Inflammatory macrophage (primary cell): ENCODE data around the gene WDTC1.
A peak's percentile ranks its signal among the peaks of the same experiment; 100 is the strongest.
"Not testable (repeated sequence)": the region's sequence is repeated elsewhere in the genome, so short reads cannot be mapped to it uniquely, and the experiment has no call there.

Experiments used
- DNase-seq, 2 donors: peaks; one replicate each; pipeline ENCODE4 v3.0.0-alpha.2; 2020 to 2022
- total RNA-seq, 18 experiments: gene quantifications; one replicate each; lab custom pipeline; 2026; ENCODE audit warnings: mixed read lengths in 6 of 18, inconsistent platforms in 2 of 18; lab: John Stamatoyannopoulos, UW

Gene WDTC1, protein sequence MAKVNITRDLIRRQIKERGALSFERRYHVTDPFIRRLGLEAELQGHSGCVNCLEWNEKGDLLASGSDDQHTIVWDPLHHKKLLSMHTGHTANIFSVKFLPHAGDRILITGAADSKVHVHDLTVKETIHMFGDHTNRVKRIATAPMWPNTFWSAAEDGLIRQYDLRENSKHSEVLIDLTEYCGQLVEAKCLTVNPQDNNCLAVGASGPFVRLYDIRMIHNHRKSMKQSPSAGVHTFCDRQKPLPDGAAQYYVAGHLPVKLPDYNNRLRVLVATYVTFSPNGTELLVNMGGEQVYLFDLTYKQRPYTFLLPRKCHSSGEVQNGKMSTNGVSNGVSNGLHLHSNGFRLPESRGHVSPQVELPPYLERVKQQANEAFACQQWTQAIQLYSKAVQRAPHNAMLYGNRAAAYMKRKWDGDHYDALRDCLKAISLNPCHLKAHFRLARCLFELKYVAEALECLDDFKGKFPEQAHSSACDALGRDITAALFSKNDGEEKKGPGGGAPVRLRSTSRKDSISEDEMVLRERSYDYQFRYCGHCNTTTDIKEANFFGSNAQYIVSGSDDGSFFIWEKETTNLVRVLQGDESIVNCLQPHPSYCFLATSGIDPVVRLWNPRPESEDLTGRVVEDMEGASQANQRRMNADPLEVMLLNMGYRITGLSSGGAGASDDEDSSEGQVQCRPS
- 13.9 to 49.5 (median 36.2) reads per million in 18 experiments for total RNA-seq

DNA sequence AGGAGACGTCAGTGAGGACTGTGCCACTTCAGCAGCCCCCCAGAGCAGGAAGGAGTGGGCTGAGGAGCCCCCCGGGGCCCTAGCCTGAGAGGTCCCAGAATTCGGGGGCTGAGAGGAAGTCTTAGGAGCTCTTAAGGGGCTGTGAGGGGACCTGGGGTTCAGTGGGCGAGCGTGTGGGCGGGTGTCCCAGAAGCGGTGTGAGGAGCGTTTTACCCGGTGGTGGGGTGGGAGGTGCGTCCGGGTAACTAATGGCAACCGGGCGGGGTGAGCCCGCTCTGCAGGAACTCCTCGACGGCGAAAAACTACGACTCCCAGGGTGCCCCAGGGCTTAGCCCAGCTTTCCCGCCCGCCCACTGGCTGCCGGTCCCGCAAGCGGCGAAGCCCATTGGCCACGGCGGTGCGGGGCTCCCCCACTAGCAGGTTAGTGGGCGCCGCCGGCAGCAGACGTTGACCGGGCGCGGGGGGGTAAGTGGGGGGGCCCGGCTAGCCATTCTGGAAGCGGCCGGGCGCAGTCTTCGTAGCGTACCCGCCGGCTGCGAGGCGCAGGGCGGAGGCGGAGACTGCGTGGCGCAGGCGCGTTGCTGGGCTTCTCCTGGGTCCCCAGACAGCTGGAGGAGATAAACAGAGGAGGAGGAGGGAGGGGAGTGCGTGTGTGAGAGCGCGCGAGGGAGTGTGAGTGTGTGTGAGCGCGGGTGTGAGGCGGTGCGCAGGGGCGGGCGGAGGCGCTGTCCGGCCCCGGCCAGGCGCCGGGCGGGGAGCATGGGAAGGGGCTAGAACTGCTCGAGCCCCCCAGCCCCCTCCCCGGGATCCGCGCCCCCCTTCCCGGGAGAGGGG, at the start of gene WDTC1:
Gene WDTC1 (plus strand): TSS at position 584 of the 834 bp plus-strand sequence. CDS start 26,423 bp downstream, outside the sequence.
- DNase-seq, result peak; percentile 97 to 98

DNA sequence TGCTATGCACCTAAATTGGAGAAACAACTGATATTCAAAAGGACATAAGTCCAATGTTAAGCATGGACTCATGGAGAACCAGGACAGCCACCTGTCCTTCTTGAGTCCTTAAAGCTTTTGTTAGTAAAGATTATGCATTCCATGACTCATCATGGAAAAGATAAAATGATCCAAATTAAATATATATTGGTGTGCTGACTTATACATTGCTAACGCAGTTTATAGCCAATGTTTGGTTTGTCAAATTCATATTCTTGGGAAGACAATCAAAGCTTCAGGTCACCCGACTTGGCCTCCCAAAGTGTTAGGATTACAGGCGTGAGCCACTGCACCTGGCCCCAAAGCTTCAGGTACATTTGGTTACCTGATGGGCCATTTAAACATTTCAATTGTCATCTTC, 49.8 kb upstream of the WDTC1 start:
- not testable (repeated sequence) for DNase-seq

DNA sequence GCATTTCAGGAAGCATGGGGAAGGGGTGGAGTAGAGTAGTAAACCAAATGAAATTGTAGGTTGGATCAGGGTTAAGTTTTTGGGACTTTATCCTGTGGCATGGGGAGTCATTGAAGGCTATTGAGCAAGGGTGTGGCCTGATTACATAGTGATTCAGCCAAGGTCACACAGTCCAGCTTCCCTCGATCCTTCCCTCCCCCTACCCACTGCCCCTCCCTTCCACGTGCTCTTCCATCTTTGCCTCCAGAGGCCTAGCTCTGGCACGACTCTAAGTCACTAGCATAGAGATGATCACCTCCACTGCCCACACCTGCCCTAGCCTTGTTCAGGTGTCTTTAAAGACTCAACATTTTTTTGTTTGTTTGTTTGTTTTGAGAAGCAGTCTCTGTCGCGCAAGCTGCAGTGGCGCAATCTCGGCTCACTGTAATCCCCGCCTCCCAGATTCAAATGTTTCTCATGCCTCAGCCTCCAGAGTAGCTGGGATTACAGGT, 42.3 kb upstream of the WDTC1 start:
- peak; percentile 66 to 67 for DNase-seq

DNA sequence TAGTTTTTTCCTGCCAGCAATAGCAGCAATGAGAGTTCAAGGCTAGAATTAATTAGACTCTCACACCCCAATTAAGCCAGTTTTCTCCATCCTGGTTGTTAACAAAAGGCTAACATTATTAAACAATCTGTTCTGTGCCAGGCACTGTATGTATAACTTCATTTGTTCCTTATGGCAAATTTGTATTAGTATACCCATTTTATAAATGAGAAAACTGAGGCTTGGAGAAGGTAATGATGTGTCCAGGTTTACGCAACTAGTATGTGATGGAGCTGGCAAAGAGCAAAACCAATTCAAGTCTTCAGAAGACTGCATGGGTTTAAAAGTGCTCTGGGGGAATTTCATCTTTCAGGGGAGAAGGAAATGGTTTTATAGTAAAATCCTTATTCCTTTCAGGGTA, 41.2 kb upstream of the WDTC1 start:
- no peak for DNase-seq

DNA sequence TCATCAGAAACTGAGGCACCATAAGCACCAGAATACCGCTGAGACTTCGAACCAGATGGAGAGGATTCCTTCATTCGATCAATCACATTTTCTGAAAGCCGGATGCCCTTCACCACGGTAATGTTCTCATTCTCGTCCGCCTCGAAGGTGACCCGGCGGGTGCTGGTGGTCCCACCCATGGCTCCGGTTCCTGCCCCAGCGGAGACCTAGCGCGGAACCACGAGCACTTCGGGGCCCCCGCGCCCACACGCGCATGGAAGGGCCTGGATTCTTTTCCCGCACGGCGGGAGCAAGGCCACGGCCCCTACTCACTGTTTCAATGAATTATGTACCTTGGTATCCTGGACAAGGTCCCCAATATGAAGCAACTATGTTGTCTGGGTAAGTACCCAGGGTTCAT, 33.1 kb upstream of the WDTC1 start:
- no peak for DNase-seq

DNA sequence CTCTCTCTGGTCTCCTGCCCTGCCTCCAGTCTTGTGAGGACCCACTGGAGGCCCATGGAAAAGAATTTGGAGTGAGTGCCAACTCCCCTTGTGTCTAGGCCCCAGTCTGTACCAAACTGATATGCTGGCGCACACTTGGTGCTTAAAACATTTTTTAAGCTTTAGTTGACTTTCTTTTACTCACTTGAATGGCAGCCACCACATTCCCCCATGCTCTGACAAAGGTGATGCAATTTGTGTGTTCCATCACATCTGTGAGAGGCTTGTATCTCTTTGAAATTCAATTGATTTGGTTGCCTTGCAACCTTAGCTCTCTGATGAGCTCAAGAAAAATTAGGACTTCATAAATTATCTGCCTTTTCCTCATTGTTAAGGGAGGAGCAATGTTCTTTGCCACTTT, 30.5 kb upstream of the WDTC1 start:
- no peak for DNase-seq

DNA sequence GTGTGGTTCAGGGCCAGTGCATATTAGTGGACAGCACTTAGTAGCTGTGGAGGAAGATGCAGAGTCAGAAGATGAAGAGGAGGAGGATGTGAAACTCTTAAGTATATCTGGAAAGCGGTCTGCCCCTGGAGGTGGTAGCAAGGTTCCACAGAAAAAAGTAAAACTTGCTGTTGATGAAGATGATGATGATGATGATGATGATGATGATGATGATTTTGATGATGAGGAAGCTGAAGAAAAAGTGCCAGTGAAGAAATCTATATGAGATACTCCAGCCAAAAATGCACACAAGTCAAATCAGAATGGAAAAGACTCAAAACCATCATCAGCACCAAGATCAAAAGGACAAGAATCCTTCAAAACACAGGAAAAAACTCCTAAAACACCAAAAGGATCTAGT, 27.2 kb upstream of the WDTC1 start:
- not testable (repeated sequence) for DNase-seq

DNA sequence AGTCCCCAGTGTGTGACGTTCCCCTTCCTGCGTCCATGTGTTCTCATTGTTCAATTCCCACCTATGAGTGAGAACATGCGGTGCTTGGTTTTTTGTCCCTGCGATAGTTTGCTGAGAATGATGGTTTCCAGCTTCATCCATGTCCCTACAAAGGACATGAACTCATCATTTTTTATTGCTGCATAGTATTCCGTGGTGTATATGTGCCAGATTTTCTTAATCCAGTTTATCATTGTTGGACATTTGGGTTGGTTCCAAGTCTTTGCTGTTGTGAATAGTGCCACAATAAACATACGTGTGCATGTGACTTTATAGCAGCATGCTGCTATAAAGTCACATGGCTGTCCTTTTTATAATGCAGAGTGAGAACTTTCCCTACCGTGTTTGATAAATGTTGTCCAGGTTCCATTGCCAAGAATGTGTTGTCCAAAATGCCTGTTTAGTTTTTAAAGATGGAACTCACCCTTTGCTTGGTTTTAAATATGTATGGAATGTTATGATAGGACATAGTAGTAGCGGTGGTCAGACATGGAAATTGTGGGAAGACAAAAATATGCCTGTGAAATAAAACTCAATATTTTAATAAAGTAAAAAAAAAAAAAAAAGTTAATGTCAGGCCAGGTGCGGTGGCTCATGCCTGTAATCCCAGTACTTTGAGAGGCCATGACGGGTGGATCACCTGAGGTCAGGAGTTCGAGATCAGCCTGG, 26.1 kb upstream of the WDTC1 start:
- not testable (repeated sequence) for DNase-seq

DNA sequence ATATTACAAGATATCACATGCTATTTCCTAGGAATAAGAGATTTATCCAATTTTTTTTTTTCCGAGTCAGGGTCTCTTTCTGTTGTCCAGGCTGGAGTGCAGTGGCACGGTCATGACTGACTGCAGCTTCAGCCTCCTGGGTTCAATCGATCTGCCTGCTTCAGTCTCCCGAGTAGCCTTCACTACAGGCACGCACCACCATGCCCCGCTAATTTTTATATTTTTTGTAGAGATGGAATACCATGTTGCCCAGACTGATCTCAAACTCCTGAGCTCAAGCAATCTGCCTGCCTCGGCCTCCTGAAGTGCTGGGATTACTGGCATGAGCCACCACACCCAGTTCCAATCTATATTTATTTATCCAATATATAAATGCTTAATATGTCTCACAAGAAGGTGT, 18.0 kb upstream of the WDTC1 start:
- DNase-seq, result no peak

DNA sequence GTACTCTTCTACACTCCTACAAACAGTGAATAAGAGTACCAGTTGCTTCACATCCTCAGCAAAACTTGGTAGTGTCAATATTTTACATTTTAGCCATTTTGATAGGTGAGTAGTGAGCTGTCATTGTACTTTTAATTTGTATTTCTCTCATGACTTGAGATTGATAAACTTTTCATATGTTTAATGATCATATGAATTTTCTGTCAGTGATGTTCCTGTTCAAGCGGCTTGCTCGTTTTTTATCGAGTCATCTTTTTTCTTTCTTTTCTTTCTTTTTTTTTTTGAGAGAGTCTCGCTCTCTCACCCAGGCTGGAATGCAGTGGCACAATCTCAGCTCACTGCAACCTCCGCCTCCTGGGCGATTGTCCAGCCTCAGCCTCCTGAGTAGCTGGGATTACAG, 17.0 kb upstream of the WDTC1 start:
- DNase-seq, result no peak

DNA sequence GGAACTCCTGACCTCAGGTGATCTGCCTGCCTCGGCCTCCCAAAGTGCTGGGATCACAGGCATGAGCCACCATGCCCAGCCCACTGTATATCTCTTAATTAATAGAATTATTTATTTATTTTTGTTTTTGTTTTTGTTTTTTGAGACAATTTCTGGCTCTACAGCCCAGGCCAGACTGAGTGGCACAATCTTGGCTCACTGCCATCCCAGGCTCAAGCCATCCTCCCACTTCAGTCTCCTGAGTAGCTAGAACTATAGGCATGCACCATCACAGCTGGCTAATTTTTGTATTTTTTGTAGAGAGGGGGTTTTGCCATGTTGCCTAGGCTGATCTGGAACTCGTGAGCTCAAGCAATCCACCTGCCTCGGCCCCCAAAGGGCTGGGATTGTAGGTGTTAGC, 15.7 kb upstream of the WDTC1 start:
- DNase-seq, result no peak

DNA sequence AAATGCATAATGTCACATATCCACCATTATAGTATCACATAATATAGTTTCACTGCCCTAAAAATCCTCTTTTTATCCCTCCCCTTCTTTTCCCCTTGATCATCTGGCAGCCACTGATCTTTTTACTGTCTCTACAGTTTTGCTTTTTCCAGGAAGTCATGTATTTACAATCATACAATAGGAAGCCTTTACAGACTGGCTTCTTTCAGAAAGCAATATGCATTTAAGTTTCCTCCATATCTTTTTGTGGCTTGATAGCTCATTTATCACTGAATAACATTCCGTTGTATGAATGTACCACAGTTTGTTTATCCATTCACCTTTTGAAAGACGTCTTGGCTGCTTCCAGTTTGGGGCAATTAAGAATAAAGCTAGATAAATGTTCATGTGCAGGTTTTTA, 14.3 kb upstream of the WDTC1 start:
- DNase-seq, result no peak

DNA sequence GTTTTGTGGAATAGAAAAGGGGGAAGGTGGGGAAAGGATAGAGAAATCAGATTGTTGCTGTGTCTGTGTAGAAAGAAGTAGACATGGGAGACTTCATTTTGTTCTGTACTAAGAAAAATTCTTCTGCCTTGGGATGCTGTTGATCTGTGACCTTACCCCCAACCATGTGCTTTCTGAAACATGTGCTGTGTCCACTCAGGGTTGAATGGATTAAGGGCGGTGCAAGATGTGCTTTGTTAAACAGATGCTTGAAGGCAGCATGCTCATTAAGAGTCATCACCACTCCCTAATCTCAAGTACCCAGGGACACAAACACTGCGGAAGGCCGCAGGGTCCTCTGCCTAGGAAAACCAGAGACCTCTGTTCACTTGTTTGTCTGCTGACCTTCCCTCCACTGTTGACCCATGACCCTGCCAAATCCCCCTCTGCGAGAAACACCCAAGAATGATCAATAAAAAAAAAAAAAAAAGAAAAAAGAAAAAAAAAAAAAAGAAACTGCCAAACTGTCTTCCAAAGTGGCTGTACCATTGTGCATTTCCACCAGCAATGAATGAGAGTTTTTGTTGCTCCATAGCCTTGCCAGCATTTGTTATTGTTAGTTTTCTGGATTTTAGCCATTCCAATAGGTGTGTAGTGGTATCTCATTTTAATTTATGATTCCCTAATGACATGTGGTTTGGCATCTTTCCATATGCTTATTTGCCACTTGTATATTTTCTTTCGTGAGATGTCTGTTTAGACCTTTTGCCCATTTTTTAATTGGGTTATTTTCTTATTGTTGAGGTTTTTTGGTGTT, 13.5 kb upstream of the WDTC1 start:
- not testable (repeated sequence) for DNase-seq

DNA sequence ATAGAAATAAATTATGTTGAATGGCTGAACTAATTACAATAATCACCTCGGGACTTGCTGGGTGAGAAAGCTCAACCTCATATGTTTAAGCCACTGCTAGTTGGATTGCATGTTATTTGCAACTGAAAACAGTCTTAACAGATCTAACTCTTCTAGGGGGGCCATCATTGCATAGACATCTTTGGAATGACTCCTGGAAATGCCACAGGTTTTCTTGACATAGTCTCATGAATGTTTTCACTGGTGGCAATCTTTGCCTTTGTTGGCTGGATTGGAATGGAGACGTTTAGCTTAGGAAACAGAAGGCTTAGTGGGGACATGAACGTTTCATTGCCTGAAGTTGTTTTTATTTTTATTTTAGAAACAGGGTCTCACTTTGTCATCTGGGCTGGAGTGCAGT, 8.8 kb upstream of the WDTC1 start:
- DNase-seq, result no peak

DNA sequence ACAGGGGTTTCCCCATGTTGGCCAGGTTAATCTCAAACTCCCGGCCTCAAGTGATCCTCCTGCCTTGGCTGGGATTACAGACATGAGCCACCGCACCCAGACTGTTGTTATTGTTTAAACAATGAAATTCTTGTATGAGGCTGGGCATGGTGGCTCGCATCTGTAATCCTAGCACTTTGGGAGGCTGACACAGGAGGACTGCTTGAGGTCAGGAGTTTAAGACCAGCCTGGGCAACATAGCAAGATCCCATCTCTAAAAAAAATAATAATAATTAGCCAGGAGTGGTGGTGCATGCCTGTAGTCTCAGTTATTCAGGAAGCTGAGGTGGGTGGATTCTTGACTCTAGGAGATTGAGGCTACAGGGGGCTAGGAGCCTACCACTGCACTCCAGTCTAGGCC, 6.7 kb upstream of the WDTC1 start:
- no peak for DNase-seq

DNA sequence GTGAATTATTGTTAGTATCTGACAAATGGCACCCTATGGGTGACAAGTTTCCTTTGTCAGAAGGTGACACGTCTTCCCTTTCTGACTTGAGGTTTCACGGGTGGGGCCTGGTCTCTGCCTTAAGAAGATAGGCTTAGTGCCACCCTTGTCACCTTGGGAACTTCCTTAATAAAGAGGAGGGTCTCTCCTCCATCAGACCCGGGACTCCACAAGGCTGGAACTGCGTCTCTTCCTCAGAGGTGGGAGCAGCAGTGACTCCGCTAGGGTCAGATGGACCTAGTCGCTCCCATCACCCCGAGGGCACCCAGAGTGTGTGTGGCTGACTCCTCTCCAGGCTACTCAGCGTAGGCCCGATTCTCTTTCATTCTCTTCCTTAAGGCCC, 774 bp upstream of the WDTC1 start:
- no peak for DNase-seq

DNA sequence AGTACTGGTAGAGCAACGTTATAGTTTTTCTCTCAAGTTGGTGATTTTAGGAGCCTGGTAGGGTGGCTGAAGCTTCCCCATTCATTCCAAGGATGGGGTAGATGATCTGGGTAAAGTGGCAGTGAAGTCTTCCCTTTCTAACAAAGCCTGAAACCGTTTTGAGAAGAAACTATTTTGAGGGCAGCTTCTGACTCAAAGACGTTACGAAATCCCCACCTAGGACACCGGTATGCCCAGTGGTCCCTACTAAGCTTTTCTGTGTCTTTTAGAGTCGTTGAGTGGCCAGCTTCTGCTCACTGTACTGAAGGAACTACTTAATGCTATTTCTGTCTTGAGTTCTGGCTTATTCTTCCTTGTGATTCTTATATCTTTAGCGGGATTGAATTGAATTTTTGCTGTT, 1.4 kb downstream of the WDTC1 start:
- peak; percentile 4 to 11 for DNase-seq

DNA sequence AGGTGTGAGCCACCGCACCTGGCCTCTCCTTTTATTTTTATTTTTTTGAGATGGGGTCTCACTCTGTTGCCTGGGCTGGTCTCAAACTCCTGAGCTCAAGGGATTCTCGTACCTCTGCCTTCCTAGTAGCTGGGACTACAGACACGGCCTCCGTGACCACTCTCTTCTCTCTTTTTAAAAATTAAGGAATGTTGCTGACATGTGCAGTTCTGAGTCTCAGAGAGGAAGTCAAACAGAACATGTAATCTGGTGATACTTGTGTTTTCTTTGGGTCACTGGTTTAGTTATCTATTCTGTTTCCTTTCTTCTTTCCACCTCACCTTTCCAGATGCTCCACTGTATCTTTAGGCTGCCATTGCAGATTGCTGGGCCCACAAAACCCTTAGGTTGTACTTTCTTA, 2.7 kb downstream of the WDTC1 start:
- DNase-seq, result peak in 1 of 2 donors; percentile 32

DNA sequence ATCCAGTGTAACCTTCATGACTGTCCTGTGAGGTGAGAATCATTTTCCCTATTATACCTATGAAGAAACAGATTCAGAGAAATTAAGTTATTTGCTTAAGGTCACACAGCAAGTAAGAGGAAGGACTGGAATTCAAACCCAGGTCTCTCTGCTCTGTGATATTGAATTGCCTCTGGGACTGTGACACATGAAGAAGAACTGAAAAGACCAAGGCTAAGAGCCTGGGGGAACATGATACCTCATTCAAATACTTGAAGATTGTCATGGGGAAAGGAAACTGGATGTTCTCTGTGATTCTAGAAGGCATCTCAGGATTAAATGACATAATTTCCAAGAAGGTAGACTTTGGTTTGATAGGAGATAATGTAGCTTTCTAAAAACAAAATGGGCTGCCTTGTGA, 3.6 kb downstream of the WDTC1 start:
- no peak for DNase-seq

DNA sequence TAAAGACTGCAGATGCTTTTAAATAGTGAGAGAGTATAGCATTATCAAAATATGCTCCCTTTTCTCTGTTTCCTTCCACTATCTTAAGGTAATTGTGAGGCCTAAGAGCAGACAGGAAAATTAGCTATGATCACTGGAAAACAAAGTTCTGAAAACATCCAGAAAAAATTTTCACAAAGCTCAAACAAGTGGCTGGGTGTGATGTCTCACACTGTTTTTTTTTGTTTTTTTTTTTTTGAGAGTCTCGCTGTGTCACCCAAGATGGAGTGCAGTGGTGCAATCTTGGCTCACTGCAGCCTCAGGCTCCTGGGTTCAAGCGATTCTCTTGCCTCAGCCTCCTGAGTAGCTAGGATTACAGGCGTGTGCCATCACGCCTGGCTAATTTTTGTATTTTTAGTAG, 7.2 kb downstream of the WDTC1 start:
- DNase-seq, result no peak

DNA sequence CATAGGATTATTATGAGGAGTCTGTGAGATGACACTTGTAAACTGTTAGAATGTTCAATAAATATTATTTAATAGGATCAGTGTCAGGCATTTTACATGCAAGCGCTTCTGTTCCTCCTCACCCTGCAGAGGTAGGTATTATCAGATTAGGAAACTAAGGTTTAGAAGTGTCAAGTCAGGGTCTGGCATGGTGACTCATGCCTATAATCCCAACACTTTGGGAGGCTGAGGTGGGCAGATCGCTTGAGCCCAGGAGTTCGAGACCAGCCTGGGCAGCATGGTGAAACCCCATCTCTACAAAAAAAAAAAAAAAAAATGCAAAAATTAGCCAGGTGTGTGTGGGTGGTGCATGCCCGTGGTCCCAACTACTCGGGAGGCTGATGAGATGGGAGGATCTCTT, 9.2 kb downstream of the WDTC1 start:
- DNase-seq, result not testable (repeated sequence)

DNA sequence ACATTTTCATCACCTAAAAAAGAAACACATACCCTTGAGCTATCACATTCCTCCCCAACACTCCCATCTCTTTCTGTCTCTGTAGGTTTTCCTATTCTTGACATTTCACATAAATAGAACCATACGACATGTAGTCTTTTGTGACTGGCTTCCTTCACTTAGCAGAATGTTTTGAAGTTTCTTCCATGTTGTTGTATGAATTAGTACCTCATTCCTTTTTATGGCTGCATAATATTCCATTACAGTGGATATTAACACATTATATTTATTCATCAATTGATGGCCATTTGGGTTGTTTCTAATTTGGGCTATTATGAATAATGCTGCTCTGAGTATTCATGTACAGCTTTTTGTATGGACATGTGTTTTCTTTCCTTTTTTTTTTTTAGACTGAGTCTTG, 11.8 kb downstream of the WDTC1 start:
- DNase-seq, result no peak
